Measurements from ENCODE around the gene SCYGR4.
"Not testable (repeated sequence)": the region's sequence is repeated elsewhere in the genome, so short reads cannot be mapped to it uniquely, and the experiment has no call there.

SCYGR4 gene

DNA sequence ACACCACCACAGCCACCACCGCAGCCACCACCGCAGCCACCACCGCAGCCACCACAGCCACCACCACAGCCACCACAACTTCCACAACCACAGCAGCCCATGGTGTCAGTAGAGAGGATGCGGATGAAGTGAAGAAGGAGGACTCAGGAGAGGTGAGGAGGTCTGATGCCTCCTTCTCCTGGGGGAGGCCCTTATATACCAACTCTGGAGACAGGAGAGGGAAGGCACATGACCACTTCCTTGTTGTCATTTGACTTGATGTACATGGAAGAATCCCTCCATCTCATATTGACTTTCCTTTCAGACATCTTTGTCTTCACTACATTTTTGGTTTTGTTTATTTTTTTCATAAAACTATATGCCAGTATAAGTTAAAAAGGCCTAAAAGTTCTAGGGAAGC is 2.6 kb upstream of the SCYGR4 start, which contains the start of gene SCYGR3:
Gene SCYGR3, minus strand, starts transcription at position 101 of the 400 bp plus-strand sequence. Its CDS starts 0 bp downstream, at position 101.
- DNase-seq = no peak

DNA sequence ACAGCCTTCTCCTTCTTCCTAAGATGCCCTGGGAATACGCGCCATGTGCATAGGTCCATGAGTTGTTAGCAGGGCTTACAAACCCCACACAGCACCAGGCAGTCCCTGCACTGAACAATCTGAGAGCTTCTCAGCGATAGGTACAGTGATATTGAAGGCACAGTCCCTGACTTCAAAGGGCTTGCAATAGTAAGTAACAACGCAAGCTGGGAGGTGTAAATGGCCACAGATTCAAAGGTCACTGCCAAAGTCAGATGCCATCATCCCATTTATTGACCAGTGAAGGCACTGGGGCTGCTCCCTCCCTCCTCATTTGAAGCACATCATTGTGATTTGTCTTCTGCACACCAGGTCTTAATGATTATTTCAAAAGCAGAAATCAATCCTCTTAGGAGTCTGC is 2.1 kb upstream of the SCYGR4 start:
- DNase-seq = no peak

DNA sequence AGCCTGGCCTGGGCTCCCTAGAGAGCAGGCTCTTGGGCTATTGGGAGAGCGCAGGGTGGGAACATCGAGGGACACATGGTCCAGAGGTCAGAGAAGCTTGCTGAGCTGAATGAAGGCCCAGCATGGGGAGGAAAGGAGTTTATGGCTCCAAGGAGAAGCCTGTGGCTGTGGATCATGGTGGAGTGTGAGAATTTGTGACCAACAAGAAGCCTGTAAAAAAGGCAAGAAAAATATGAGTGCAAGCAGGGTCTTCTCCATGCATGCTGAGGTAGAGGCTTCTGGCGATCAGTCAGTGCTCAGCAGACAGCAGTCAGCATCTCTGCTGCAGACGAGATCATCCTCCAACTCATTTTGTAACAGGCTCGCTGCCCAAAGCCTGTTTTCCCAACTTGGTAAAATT is 1.4 kb upstream of the SCYGR4 start:
- DNase-seq = no peak

DNA sequence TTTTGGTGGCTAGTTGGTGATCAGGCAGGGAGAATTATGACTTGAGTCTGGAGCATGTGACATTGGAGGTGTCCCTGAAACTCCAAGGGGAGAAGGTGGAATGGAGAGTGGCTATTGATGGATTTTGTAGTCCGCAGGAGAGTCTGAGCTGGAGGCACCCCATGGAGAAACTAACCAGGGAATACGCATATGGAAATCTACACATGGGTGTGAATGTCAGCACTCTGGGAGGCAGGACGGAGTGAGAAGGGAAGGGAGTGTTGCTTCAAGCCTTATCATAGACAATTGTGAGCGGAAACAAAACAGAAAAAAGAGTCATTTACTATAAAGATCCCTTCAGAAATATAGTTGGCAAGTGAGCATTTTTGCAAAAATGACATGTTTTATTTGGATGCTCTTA is 667 bp upstream of the SCYGR4 start:
- DNase-seq = no peak

DNA sequence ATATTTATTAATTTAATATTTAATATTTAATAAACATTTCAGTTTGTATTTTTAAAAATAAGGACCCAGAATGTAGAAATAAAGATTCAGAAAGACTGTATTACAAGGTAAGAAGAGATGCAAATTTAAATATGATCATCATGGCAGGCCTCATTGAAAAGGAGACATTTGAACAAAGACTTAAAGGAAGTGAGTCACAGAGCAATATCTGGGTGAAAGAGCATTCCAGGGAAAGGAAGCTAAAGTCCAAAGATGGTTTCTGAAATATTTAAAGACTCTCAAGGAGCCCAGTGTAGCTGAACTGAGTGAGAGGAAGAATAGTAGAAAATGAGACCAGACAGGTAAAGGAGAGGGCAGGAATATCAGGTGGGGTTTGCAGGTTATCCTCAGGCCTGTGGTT is 5.9 kb downstream of the SCYGR4 start:
- no peak for DNase-seq

DNA sequence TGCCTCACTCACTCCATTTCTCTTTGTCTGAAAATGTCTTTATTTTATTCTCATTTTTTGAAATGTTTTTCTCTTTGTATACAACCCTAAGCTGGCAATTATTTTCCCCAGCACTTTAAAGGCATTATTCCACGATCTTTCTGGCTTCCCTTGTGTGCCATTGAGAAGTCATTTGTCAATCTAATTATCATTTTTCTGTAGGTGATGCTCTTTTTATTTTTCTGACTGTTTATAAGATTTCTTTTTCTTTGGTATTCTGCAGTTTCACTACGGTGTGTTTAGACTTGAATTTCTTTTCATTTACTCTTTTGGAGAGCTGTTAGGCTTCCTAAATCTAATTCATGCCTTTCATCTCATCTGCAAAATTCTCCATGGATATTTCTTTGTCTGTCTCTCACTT is 8.1 kb downstream of the SCYGR4 start:
- no peak for DNase-seq

DNA sequence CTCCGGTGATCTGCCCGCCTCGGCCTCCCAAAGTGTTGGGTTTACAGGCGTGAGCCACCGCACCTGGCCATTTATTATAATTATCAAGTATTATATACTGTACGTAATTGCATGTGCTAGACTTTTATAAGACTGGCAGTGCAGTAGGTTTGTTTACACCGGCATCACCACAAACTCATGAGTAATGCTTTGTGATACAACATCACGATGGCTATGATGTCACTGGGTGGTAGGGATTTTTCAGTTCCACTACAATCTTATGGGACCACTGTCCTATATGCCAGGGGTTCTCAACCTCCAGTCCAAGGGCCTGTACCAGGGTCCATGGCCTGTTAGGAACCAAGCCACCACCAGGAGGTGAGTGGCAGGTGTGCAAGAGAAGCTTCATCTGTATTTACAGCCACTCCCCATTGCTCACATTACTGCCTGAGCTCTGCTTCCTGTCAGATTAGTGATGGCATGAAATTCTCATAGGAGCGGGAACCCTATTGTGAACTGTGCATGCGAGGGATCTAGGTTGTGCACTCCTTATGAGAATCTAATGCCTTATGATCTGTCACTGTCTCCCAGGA is 9.4 kb downstream of the SCYGR4 start:
- DNase-seq = no peak

DNA sequence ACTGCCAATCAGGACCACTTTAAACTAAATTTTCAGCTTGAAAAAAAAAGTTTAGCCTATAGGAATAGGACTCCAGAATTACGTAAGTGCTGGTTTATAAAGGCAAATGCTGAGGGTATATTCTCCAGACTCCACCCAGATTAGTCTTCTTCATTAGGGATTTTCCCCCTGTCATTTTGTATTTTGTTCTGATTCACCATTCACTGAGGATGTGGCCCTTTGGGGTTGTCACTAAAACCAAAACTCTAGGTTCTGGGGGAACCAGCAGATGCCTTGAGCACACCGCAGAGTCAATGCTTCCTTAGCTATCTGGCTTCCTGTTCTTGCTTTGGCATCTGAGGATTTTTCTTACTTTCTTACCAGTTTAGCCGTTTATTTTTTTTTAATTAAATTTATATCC is 10.5 kb downstream of the SCYGR4 start:
- DNase-seq = no peak

DNA sequence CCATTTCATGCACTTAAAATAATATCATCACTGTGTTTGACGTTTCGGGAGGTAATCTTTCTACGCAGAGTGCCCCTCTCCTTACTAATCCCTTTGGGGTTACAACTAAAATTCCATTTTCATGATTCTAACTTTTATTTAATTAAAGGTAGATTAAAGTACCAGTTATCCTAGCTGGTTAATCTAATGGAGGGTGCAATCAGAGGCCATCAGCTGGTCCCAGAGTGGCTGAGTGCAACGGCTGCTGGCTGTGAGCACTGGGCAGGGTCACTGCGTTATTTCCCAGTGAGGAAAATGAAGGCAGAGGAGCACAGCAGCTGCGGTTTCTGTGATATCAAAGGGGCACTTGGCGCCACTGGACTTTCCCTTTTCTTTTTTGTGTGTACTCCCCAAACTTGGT is 12.1 kb downstream of the SCYGR4 start:
- DNase-seq = no peak

DNA sequence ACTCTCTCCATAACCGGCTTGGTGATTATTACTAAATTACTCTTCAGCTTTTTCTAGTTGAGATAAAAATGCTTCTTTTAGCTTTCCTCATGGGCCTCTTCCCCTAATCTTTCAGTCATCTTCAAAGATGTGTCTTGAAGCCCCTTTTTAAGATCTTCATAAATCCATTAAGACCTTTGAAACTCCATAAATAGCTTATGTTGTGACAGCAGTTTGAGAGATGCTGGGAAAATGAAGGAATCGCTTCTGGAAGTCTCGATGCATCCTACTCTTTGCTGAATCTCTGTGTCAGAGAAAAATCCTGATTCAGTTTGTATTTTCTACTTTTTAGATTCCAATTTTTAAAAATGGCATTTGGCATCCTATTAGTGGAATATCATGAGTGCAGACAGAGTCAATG is 13.0 kb downstream of the SCYGR4 start:
- DNase-seq = no peak

DNA sequence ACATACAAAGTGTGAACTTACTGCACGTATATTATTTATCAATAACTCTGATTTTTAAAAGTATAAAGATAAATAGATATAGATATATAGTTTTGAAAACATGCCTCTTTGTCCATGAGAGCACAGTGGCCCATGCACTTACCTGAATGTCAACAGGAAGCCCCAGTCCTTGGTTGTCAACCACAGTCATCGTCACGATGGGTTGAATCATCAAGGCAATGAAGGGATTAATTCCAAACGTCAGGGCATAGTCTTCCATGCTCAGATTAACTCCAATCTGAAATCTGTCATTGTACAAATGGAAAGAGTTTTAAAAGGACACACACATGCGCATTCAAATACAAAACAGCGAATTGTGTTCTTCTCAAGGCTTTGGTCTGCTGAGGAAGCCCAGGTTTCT is 15.5 kb downstream of the SCYGR4 start:
- no peak for DNase-seq

DNA sequence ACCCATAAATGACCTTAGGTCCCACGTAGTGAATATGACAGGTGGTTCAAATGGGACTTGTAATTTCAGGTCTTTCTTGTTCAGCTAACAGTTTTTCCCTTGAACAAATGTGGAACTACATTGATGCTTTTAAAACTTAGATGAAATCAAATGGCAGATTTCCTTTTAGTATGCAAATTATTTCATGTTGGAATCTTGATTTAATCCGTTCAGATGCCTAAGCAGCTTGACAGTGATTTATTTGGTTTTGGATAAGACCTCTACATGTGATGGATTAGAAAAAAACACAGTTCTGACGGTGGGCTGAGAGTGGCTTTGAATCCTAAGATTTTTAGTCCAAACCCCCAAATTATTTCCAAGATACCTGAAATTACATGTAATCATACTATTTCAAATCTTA is 16.9 kb downstream of the SCYGR4 start:
- DNase-seq = no peak

DNA sequence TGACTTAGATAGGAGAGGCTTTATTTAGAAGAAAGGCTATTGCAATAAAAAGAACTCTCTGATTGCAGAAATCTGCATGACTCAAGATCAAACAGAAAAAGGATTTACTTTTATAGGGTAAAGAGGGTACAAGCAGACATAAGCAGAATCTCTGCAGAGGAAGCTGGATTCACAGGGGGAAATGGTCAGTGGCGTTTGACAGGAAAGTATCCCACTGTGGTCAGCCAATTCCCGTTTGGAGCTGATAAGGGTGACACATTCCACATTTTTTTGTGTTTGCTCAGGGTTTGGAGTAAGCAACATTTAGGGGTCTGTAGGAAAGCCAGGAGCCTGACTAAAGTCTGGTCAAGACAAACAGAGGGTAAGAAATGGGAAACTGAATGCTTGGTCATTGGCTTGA is 25.4 kb downstream of the SCYGR4 start:
- DNase-seq = no peak

DNA sequence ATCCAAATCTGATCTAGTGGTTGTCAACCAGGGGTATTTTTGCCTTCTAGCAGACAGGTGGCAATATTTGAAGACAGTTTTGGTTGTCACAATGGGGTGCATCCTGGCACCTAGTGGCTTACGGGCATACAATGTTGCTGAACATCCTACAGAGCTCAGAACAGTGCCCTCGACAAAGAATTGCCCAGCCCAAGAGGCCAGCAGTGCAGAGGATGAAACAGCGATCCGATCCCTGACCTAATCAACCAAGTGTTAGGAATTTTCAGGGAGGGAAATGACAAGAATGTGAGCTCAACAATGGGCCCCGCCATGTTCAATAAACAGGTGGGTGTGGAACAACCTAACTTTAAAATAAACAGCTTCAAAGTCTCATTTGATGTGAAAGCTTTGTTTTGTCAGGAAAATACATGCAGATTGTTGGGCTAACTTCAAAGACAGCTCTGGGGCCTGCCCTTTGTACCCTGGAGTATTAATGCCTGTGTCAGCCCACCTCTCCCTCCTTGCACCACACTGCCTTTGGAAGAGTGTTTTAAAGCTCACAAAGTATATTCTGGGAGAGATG is 26.8 kb downstream of the SCYGR4 start:
- DNase-seq = no peak

DNA sequence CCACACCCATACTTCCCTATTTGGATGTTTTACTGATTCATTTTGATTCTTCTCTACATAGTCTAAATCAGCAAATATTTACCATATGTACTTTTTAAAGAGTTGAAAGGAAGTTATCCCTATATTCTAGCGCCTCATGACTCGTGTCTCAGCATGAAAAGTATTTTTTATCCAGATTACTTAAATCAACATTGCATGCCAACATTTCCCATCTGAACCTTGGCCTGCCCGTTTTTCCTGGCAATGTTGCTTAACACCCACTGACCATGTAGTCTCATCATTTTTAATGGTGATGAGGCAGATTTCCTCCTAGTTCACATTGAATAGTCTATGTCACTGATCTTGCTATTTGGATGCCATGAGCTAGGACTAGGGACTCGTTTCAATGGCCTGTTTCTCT is 36.1 kb downstream of the SCYGR4 start:
- DNase-seq = no peak

DNA sequence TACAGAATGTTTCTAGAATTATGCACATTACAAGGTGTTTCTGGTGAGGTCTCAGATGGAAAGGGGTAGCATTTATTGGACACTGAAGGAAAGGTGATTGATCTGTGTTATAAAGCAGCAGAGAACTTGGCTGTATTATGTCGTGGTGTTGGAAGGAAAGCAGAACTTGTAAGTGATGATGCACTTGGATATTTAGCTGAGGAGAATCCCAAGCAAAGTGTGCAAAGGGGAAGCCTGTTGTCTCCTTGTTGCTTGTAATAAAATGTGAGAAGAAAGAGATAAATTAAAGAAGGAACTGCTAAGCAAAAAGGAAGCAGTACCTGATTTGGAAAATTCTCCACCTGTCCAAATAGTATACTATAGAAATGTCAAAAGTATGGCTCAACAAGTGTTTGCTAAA is 37.1 kb downstream of the SCYGR4 start:
- DNase-seq = no peak

DNA sequence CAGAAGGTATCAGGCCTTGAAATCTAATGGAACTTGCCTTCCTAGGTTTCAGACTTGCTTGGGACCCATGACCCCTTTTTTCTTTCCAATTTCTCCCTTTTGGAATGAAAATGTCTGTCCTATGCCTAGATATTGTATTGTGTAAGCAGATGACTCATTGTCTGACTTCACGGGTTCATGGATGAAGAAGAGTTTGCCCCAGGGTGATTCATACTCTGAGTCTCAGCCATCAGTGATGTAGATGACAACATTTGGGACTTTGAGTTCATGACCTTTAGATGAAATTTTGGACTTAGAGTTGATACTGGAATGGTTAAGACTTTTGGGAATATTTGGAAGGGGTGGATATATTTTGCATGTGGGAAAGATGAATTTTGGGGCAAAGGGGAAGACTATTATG is 38.2 kb downstream of the SCYGR4 start:
- no peak for DNase-seq

DNA sequence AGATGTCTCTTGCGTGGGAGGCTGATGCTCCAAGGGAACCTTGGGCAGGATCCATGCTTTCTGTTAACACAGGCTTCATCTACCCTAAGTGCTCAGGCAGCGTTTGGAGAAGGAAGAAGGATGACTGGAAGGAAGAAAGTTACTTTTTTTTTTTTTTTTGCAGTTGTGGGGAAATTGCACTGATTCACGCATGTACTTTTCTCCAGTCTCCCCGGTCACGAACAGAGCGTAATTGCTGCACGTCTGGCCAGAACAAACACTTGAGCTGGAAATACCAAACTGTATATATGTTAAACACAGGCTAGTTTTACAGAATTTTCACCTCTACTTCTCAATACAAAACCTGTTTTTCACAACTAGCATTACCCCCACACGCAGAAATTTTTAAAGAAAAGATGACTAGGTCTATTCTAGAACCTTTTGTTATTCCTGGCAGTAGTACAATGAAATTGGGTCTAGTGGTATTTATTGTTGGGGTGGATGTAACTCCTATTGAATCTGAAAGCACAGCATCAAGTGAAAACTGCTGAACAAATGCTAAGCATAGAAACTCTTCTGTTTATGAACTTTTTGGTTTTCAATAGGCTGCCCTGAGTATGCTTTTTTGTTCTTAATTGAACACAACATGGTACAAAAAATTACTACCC is 40.0 kb downstream of the SCYGR4 start:
- no peak for DNase-seq

DNA sequence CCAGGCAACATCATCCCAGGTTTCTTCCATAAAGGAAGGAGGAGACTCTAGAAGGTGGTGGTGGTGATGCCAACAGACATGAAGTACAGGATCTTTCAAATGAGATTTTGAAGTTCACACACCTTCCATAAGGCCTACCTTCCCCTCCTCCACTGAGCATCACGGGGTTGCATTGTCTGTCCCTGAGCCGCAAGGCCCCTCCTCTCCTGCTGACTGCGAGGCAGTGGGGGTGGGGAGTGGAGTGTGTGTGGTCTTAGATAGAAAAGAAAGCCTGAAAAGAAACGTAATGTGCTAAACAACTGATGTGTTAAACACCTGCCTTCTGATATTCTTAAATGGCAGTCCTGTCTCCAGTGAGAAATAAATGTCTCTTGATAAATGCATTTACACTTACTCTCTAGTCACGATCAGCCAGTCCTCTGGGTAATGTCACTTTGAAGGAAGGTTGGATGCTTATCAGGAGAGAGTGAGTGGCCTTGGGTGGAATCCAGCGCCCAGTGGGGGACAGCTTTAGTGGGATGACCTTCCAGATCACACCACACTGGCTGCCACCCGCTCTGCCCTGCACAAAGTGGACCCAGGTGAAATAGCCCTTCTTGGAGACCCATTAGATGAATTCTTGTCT is 43.8 kb downstream of the SCYGR4 start:
- no peak for DNase-seq

DNA sequence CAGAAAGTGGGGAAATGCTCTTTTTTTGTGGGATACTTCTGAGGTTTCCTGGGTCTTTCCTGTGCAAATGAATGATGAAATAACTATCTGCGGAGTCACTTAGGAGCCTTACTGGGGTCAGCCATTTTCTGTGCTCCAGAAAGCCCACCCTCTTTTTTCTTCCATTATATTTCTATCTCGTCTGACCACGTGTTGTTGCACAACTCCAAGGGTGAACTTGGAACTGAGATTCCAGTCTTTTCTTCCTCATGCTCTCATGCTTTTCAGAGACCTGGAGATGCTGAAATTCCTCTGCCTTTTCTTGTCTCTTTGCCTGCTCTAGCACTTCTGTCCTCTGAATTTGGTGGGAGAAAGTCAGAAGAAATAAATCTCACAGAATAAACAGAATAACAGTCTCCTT is 44.5 kb downstream of the SCYGR4 start:
- no peak for DNase-seq

DNA sequence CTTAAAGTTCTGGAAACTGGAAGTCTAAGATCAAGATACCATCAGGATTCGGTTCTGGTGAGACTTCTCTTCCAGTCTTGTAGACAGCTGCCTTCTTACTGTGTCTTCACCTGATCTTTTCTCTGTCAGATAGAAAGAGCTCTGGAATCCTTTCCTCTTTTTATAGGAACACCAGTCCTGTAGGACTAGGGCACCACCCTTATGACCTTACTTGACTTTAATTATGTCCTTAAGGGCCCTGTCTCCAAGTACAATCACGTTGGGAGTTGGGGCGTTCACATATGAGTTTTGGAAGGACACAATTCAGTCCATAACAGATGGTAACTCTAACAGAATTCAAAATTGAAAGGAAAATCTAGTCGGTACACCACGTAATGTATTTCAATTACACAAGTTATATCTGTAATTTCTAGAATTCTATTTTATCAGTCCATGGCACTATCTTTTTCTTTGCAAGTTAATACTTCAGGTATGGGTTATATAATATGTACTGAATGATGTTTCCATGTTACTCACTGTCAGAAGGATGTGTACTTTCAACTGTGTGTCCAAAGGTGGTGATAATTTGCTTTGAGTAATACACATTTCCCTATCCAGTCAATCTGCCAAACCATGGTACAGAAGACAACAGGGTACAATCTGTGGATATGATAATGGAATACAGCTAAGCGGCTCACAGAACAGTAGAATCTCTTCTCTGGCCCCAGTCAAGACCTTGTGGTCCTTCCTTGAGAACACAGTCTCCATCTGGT is 48.1 kb downstream of the SCYGR4 start:
- no peak for DNase-seq

DNA sequence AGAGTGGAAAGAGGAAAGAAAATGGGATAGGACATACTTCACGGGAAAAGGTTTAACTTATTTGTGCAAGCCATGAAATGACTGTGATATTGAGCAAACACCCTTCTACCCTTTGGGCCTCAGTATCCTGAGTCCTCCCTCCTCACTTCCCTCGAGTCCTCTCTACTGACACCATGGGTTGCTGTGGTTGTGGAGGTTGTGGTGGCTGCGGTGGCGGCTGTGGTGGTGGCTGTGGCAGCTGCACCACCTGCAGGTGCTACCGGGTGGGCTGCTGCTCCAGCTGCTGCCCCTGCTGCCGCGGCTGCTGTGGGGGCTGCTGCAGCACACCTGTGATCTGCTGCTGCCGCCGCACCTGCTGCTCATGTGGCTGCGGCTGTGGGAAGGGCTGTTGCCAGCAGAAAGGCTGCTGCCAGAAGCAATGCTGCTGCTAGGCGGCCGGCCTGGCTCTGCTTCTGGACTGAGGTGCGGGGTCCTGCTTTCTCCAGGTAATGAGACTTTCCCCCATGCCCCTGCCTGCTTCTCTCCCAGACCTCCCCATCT is 49.4 kb downstream of the SCYGR4 start, which contains the start of gene SCYGR5:
Gene SCYGR5, plus strand, starts transcription at position 174 of the 540 bp plus-strand sequence. Its CDS starts 0 bp downstream, at position 174.
- not testable (repeated sequence) for DNase-seq

Measured in activated effector memory CD4-positive, alpha-beta T cell treated with Interleukin-2 at 50 U/mL for 16 hours (primary cell).